Stimulated activated naive CD8-positive, alpha-beta T cell treated with anti-CD3 and anti-CD28 coated beads, Interleukin-15, amount 100 ng/mL, for 72 hours (primary cell): ENCODE measurements around the gene RELL1.
A peak's percentile ranks its signal among the peaks of the same experiment; 100 is the strongest.
"Not testable (repeated sequence)": the region's sequence is repeated elsewhere in the genome, so short reads cannot be mapped to it uniquely, and the experiment has no call there.

Source experiments
- ATAC-seq: fragments of 150-1000 bp; cut with Tn5 transposase; 2 replicates; pipeline ENCODE4 v1.10.0; 2021; ENCODE audit warnings: mild to moderate bottlenecking, moderate library complexity
- DNase-seq, 2 donors: peaks; one replicate each; pipeline ENCODE4 v3.0.0; 2021 to 2022
- H3K27ac Mint-ChIP-seq, 2 donors: one replicate each; pipeline ENCODE4 v1.8.0; 2022; ENCODE audit warnings: mild to moderate bottlenecking in 2 of 2, mixed read lengths in 2 of 2, moderate library complexity in 2 of 2
- H3K27me3 Mint-ChIP-seq: one replicate; pipeline ENCODE4 v1.8.0; 2022; ENCODE audit warnings: mixed read lengths
- H3K4me1 Mint-ChIP-seq: one replicate; pipeline ENCODE4 v1.8.0; 2022; ENCODE audit warnings: mild to moderate bottlenecking, mixed read lengths
- H3K4me3 Mint-ChIP-seq, 2 donors: one replicate each; pipeline ENCODE4 v1.8.0; 2022; ENCODE audit warnings: mild to moderate bottlenecking in 2 of 2, mixed read lengths in 2 of 2, moderate library complexity in 1 of 2
- H3K9me3 Mint-ChIP-seq, 2 donors: one replicate each; pipeline ENCODE4 v1.8.0; 2022; ENCODE audit warnings: mixed read lengths in 2 of 2

Gene RELL1

DNA sequence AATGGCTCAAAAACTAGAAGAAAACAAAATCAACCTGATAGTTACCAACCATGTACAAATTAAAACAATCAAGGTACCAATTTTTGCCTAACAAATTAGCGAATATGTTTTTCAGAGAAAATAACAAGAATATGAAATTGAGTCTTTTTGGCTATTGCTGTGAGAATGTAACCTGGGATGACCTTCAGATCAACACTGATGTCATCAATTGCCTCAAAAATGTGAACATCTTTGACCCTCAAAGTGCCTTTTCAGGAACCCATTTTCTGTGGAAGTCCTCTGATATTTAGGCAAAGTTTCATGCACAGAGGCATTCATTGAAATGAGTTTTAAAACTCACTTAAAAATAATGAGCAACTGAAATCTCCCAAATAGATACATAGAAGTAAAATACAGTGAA, 6.1 kb downstream of the RELL1 start:
- peaks cover 70% of the 10 kb centered on the region for H3K4me1 Mint-ChIP-seq
- ATAC-seq (no peak), DNase-seq (no peak)
- no peaks in the 10 kb centered on the region for H3K9me3 Mint-ChIP-seq
- H3K27ac Mint-ChIP-seq: no peak overlapping the region
- H3K4me3 Mint-ChIP-seq: no peak overlapping the region
- H3K27me3 Mint-ChIP-seq: no peaks in the 10 kb centered on the region

DNA sequence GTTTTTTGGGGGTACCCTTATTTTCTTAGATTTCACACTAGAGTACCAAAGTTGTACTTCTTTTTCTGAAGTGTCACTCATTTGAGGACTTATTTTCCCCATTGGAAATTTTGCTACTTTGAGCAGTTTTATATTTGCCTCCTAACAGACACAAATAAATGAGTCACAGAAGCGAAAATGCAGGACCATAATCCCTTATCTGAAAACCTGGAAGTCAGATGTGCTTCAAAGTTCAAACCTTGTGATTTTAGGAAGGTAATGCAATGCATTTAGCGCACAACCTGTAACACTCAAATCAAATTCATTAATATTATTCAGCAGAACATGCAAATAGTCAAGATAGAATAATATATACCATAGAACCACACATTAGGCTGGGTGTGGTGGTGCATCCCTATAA, 6.9 kb downstream of the RELL1 start:
- DNase-seq (no peak), ATAC-seq (no peak)
- Mint-ChIP-seq H3K9me3 (no peaks in the 10 kb centered on the region), H3K4me1 (peaks cover 70% of the 10 kb centered on the region), H3K27me3 (no peaks in the 10 kb centered on the region), H3K27ac (no peak overlapping the region), H3K4me3 (no peak overlapping the region)

DNA sequence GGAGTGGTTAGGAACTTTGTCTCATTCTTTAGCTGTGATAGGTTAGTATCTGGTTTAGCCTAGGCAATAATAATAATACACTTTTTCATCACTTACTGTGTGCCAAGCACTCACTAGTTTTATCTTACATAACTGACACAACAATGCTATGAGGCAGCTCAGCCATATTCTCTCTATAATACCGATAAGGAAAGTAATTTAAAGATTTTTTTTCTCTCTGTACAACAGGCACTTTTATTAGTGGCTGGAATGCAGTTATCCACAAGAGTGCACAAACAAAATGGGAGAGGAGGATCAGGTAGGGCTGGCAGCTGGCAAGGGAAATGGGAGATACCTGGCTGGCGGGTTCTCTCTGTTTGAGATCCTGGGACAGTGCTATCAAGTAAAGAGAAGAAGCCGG, 7.6 kb downstream of the RELL1 start:
- Mint-ChIP-seq H3K4me3 (no peak overlapping the region), H3K27ac (no peak overlapping the region)
- no peak for ATAC-seq

DNA sequence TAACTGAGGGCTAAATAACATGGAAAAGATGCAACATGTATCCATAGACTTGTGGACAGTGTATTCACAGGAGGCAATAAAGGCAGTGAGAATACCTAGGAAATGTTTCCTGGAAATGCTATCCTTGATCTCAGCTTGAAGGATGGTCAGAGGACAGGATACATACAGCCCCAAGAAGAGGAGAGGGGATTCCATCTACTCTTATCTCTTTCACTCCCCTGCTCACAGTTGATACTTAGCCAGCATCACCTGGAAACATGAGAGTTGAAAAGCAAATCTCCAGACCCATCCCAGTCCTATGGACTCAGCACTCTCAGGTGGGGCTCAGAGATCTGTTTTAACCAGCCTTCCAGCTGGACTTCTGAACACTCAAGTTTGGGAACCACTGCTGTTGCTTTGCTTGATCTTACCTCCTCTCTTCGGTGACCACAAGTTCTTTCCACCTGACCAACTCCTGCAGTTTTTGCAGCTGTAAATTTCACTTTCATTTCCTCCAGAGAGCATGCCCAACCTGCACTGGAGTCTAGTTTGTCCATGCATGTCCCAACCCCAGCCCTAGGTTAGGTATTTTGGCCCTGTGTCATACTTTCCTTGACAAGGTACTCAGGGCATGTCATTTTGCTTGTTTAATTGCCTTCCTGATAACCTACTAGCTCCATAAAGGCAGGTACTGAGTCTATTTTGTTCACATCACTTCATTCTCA, 10.4 kb downstream of the RELL1 start:
- no peaks in the 10 kb centered on the region for H3K27me3 Mint-ChIP-seq
- ATAC-seq (peak; percentile 79), DNase-seq (peak in 1 of 2 donors; percentile 26)
- peak overlapping the region in 1 of 2 donors; percentile 82 for H3K27ac Mint-ChIP-seq
- no peaks in the 10 kb centered on the region for H3K9me3 Mint-ChIP-seq
- H3K4me1 Mint-ChIP-seq: peaks cover 79% of the 10 kb centered on the region
- H3K4me3 Mint-ChIP-seq: peak overlapping the region; percentile 52 to 70

More for the DNA sequence above, 7.6 kb downstream of the RELL1 start:
- no peak for DNase-seq
- Mint-ChIP-seq H3K27me3 (no peaks in the 10 kb centered on the region), H3K9me3 (no peaks in the 10 kb centered on the region), H3K4me1 (peaks cover 71% of the 10 kb centered on the region)

DNA sequence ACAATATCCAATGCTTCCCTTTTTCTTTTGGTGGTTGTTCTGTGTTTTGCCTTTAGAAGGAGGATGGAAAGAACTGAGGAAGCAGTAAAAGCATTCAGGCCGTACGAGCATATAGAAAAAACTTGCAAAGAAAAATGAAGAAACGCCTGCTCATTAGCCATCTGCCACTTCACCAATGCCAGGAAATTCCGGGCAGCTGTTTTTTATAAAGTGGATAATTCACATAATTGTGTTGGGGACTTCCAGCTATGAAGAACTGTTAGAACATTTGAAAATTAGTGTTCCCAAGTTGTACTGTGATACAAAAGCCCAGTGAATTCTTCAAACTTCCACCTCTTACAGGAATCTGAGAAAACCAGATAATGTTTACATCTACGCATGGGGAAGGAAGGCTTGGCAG, 11.7 kb downstream of the RELL1 start:
- Mint-ChIP-seq H3K4me1 (peaks cover 87% of the 10 kb centered on the region), H3K9me3 (no peaks in the 10 kb centered on the region), H3K27ac (no peak overlapping the region), H3K4me3 (no peak overlapping the region), H3K27me3 (no peaks in the 10 kb centered on the region)
- no peak for DNase-seq
- no peak for ATAC-seq

DNA sequence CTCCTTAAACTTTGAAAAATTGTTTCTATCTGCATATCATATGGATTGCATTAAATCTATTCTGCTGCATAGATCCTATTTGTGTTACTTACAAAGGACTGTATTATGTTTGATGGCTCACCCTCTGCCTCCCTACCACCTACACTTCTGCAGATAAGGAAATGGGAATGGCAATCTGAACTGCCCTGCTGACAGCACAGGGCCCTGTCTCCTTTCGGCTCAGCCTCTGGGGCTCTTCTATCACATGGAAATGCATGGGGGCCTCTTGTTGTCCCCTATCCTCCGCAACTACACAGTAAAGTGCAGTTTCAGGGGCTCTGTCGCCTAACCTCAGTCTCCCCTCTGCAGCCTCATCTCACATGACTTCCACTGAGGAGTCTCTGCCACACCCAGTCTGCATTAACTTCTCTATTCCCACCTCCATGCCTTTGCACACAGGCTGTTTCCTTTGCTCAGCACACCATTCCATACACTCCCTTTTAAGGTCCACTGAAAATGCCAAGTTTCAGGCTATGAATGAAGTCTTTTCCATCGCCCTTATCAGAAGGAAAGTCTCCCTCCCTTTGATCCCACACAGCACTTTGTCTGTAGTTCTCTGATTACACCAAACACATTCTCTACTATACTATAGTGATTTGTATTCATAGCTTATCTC, 12.5 kb downstream of the RELL1 start:
- Mint-ChIP-seq H3K9me3 (no peaks in the 10 kb centered on the region), H3K4me1 (peaks cover 83% of the 10 kb centered on the region), H3K27ac (no peak overlapping the region), H3K27me3 (no peaks in the 10 kb centered on the region), H3K4me3 (no peak overlapping the region)
- DNase-seq (no peak), ATAC-seq (no peak)

DNA sequence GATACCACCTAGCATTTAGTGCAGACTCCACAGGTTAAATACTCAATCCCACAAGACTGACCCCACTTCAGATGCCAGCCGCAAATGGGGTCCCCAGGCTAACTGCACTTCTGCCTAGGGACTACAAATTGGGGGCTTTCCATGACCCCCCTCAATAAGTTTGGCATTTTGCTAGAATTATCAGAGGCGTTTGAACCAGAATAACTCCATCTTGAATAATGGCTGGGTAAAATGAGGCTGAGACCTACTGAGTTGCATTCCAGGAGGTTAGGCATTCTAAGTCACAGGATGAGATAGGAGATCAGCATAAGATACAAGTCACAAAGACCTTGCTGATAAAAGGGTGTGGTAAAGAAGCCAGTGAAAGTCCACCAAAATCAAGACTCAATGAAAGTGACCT, 15.1 kb downstream of the RELL1 start:
- no peaks in the 10 kb centered on the region for H3K27me3 Mint-ChIP-seq
- DNase-seq: no peak
- no peak overlapping the region for H3K27ac Mint-ChIP-seq
- ATAC-seq: no peak
- H3K4me3 Mint-ChIP-seq: no peak overlapping the region
- H3K4me1 Mint-ChIP-seq: peaks cover 81% of the 10 kb centered on the region
- no peaks in the 10 kb centered on the region for H3K9me3 Mint-ChIP-seq

DNA sequence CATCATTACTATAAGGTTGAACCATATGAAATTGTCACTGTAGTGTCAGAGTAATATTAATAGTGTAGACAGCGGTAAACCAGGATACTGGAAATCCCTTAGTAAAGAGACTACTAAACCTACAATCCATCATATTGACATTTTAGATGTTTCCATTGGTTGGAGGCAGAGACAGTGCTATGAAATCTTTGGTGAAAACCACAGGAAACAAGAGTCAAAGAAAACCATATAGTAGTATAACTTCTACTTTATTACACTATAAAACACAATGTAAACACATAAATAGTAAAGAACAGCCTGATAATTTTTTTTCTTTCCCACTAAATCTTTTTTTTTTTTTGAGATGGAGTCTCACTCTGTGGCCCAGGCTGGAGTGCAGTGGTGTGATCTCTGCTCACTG, 15.9 kb downstream of the RELL1 start:
- H3K4me3 Mint-ChIP-seq: no peak overlapping the region
- H3K27me3 Mint-ChIP-seq: no peaks in the 10 kb centered on the region
- no peak for DNase-seq
- H3K27ac Mint-ChIP-seq: no peak overlapping the region
- H3K4me1 Mint-ChIP-seq: peaks cover 81% of the 10 kb centered on the region
- ATAC-seq: peak; percentile 59
- no peaks in the 10 kb centered on the region for H3K9me3 Mint-ChIP-seq

DNA sequence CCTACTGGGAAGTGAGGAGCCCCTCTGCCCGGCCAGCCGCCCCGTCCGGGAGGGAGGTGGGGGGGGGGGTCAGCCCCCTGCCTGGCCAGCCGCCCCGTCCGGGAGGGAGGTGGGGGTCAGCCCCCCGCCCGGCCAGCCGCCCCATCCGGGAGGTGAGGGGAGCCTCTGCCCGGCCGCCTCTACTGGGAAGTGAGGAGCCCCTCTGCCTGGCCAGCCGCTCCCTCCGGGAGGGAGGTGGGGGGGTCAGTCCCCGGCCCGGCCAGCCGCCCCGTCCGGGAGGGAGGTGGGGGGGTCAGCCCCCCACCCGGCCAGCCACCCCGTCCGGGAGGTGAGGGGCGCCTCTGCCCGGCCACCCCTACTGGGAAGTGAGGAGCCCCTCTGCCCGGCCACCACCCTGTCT, 17.1 kb downstream of the RELL1 start:
- DNase-seq, H3K27me3 Mint-ChIP-seq, H3K27ac Mint-ChIP-seq, H3K4me3 Mint-ChIP-seq, H3K9me3 Mint-ChIP-seq, ATAC-seq: not testable (repeated sequence)
- peaks cover 79% of the 10 kb centered on the region for H3K4me1 Mint-ChIP-seq

DNA sequence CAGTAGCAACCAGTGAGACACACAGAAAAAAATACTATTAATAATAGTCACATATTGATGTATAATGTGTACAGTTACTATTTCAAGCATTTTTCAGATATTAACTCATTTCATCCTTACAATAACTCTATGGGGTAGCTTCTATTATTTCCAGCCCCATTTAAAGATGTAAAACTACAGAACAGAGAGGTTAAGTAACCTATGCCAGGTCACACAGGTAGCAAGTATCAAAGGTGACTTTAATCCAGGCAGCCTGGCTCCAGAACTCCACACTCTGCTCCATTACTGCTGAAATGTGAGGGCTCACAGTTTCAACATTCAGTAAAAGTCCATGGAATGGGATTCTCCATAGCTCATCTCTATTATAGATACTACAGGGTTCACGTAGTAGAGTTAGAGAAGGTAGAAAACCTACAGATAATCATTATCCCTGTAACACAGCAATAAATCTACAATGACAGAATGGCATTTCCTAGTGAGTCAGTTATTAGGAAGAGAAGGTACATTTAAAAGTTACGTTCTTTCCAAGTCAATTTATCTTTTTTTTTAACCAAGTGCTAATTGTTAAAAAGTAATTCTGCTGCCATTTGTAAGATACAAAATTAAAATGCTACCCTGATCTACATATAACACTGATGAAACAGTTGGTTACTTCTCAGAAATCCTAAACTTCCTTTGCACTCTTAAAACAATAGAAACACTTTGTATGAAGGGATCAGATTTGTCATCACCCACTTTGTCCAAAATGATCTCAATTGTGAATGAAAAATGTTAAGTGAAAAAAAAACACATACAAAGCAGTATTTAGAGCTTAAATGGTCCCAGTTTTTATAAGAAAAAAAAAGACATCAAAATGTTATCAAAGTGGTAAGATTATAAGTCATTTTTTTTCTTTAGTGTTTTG, 18.7 kb downstream of the RELL1 start:
- DNase-seq: no peak
- Mint-ChIP-seq H3K9me3 (no peaks in the 10 kb centered on the region), H3K27me3 (no peaks in the 10 kb centered on the region), H3K4me3 (peak overlapping the region; percentile 13 to 43), H3K27ac (peak overlapping the region in 1 of 2 donors; percentile 53), H3K4me1 (peaks cover 82% of the 10 kb centered on the region)
- peak; percentile 4 for ATAC-seq

DNA sequence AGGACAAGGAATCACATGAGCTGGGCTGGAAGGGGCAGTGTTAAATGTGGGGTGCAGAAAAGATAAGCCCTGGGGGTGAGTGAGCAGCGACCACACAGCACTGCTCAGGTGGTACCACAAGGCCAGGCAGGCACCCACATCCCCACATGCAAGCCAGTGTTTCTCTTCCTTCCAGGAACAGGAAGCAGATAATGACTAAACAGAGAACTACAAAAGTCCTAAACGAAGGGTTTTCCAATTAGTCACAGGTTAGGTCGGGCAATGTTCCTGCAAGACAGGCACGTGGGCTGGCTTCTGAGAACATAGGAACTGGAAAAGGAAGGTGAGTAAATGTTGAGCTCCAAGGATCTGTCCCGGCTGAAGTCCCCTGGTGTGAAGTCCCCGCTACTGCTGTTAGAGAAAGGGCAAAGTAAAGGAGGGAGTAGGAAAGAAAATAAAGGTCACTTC, 19.5 kb downstream of the RELL1 start:
- peak overlapping the region; percentile 13 to 43 for H3K4me3 Mint-ChIP-seq
- H3K27ac Mint-ChIP-seq: peak overlapping the region; percentile 3 to 53
- peak in 1 of 2 donors; percentile 35 for DNase-seq
- H3K9me3 Mint-ChIP-seq: no peaks in the 10 kb centered on the region
- H3K4me1 Mint-ChIP-seq: peaks cover 78% of the 10 kb centered on the region
- peak; percentile 92 for ATAC-seq
- no peaks in the 10 kb centered on the region for H3K27me3 Mint-ChIP-seq

DNA sequence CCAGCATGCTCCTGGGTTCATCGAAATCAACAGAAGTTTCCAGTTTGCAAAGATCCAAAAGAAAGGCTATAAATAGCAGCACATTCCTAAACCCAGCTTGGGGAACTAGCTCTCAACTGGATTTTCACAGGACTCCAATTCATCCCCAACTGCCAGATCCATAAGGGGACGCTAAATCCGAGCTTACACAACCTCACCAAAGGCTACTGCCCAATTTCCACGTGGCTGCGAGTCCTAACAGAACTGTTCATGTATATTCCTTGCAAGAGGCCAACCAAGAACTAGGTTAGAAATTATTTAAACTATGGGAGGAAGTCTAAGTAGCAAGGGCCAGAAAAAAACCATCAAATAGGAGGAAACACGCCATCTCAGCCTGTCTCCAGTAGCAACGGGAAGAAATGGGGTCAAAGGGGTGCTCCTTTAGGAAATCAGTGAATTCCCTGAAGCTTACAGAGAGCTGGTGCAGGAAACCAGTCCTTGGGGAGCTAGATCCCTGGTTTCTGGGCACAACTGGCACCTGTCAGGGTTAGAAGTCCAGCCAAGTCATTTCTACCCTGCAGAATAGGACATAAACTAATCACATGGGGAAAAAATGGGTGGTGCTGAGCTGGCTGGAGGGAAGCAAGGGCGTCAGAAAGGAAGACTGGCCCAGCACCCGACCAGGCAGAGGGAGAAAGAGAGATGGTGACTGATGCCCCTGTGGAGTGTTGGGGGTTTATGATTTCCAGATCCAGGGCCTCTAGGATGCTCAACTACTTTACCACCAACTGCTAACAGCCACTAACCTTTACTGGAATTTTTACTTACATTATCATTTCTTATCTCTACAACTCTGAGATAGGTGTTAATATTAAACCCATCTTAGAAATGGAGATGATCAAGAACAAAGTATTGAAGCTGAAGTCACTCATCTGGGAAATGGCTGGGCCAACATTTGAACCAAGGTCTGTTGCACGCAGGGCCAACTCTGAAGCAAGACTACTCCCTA, 20.5 kb downstream of the RELL1 start:
- DNase-seq (no peak), ATAC-seq (no peak)
- Mint-ChIP-seq H3K27ac (peak overlapping the region in 1 of 2 donors; percentile 27), H3K27me3 (no peaks in the 10 kb centered on the region), H3K4me1 (peaks cover 74% of the 10 kb centered on the region), H3K9me3 (no peaks in the 10 kb centered on the region), H3K4me3 (no peak overlapping the region)

DNA sequence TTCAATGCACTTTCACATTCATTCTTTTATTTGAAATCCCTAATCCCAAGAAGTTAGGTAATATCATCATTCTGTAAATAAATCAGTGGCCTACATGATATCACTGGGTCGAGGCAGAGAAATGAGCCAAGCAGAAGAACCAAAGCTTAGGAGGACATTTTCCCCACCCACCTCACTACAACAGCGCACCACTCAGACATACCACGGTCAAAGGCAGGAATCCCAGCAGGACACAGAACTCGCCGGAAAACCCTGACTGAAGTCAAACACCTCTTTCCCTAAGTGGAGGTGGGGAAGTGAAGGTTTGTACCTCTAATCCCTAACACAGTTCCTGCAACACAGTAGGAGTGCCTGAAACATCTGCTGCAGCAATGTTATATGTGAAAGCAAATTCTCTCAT, 21.5 kb downstream of the RELL1 start:
- H3K4me1 Mint-ChIP-seq: peaks cover 77% of the 10 kb centered on the region
- H3K4me3 Mint-ChIP-seq: no peak overlapping the region
- H3K27me3 Mint-ChIP-seq: no peaks in the 10 kb centered on the region
- peaks cover 0 to 4% of the 10 kb centered on the region in 2 donors for H3K9me3 Mint-ChIP-seq
- no peak for DNase-seq
- no peak overlapping the region for H3K27ac Mint-ChIP-seq
- no peak for ATAC-seq

DNA sequence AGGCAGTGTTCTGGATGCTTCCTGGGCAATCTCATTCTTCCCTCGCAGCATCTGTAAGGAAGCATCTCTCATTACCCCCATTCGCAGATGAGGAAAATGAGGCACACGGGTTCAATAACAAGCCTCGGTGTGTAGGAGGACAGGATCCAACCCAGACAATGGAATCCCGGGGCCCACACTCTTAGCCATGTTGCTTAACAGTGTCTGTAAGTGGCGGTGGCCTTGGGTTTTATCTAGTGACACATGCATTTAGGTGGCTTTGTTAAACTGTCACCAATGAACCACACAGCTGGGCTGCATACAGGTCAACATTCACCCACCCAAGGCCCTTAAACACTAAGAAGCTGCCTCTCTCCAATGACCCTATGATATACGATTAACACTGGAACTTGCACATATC, 22.6 kb downstream of the RELL1 start:
- Mint-ChIP-seq H3K27me3 (no peaks in the 10 kb centered on the region), H3K4me1 (peaks cover 88% of the 10 kb centered on the region), H3K9me3 (peaks cover 4 to 8% of the 10 kb centered on the region in 2 donors), H3K27ac (no peak overlapping the region), H3K4me3 (no peak overlapping the region)
- DNase-seq: no peak
- ATAC-seq: no peak
